Endothelial cell of umbilical vein (primary cell): ENCODE results near the gene ACP2. TPM values are rescaled to one million over a fixed set of nuclear protein-coding genes. Genes with fewer than 3 reads are reported as not detected.

Experiments
- BruUV-seq: library from RNA; stranded (reverse); fragments of 400-500 nt; replicated peaks from 2 replicates; lab custom pipeline; 2021; lab: Mats Ljungman, UMichigan
- CTCF ChIA-PET: fragments of 300-600, 350-600 bp; sonication (Branson Sonifier 250); formaldehyde crosslinking; loops from one replicate; lab custom pipeline; 2021; ENCODE audit warnings: antibody characterized with exemption, inconsistent platforms; lab: Charles Lee
- POLR2A ChIA-PET: fragments of 300-600, 350-600 bp; sonication (Branson Sonifier 250); formaldehyde crosslinking; loops from one replicate; lab custom pipeline; 2021; ENCODE audit warnings: antibody characterized with exemption, inconsistent platforms; lab: Charles Lee
- DNase-seq: peaks from one replicate; pipeline ENCODE4 v3.0.0-alpha.2; 2011; ENCODE audit warnings: low read depth, low spot score
- FAIRE-seq: peaks from 2 replicates; lab custom pipeline; 2011; peaks lifted over from hg19 to GRCh38; lab: Jason Lieb, UNC
- H2AFZ ChIP-seq: 2 replicates; pipeline ENCODE4 v1.6.0; 2012; ENCODE audit warnings: low read depth, low read length, control low read depth, inconsistent platforms
- H3K27ac ChIP-seq: 2 replicates; pipeline ENCODE4 v1.5.1; 2011; ENCODE audit warnings: low read depth, mild to moderate bottlenecking, control low read depth, low read length, moderate library complexity; ENCODE audit not compliant: insufficient read depth
- H3K27me3 ChIP-seq, 2 experiments: 2 replicates each; pipeline versions ENCODE4 v1.6.0 to v1.6.1; 2011; ENCODE audit warnings: low read length in 2 of 2, mixed read lengths in 1 of 2; ENCODE audit not compliant: control insufficient read depth in 2 of 2, insufficient read depth in 2 of 2
- H3K36me3 ChIP-seq, 2 experiments: 2 replicates in 1 of 2; 3 replicates in 1 of 2; pipeline ENCODE4 v1.5.1; 2011; ENCODE audit warnings: low read length in 2 of 2, mild to moderate bottlenecking in 1 of 2, moderate library complexity in 1 of 2; ENCODE audit not compliant: control insufficient read depth in 2 of 2, insufficient read depth in 2 of 2; ENCODE audit errors: extremely low read depth in 1 of 2
- H3K4me1 ChIP-seq: 3 replicates; pipeline ENCODE4 v1.5.1; 2011; ENCODE audit warnings: mild to moderate bottlenecking, low read length; ENCODE audit not compliant: control insufficient read depth, insufficient read depth; ENCODE audit errors: extremely low read depth
- H3K4me2 ChIP-seq: 2 replicates; pipeline ENCODE4 v1.6.1; 2011; ENCODE audit warnings: low read length, control low read depth, mixed read lengths; ENCODE audit not compliant: insufficient read depth
- H3K4me3 ChIP-seq, 3 experiments: fragments of 200-600 bp in 1 of 3; sonication (generic), shearing (Covaris generic) in 1 of 3; replicated peaks in 1 of 3; 2 replicates each; pipeline ENCODE4 v1.5.1; 2011 to 2016; ENCODE audit warnings: control low read depth in 3 of 3, low read length in 3 of 3, mild to moderate bottlenecking in 2 of 3, inconsistent platforms in 1 of 3, low read depth in 1 of 3, moderate library complexity in 1 of 3; ENCODE audit not compliant: insufficient read depth in 1 of 3
- H3K79me2 ChIP-seq: 2 replicates; pipeline ENCODE4 v1.6.0; 2012; ENCODE audit warnings: low read length, inconsistent platforms; ENCODE audit not compliant: control insufficient read depth, insufficient read depth
- H3K9ac ChIP-seq: replicated peaks from 2 replicates; pipeline ENCODE3; 2011; ENCODE audit warnings: low read length, control low read depth; ENCODE audit not compliant: insufficient read depth; ENCODE audit errors: extremely low read depth
- H3K9me1 ChIP-seq: replicated peaks from 3 replicates; pipeline ENCODE4 v1.6.0; 2011; ENCODE audit warnings: mild to moderate bottlenecking, low read length; ENCODE audit not compliant: control insufficient read depth, insufficient read depth; ENCODE audit errors: extremely low read depth
- H3K9me3 ChIP-seq: replicated peaks from 2 replicates; pipeline ENCODE4 v1.5.1; 2012; ENCODE audit warnings: low read length, inconsistent platforms; ENCODE audit not compliant: control insufficient read depth, insufficient read depth
- H4K20me1 ChIP-seq: replicated peaks from 2 replicates; pipeline ENCODE3; 2011; ENCODE audit warnings: mild to moderate bottlenecking, low read length; ENCODE audit not compliant: control insufficient read depth, insufficient read depth; ENCODE audit errors: extremely low read depth
- EZH2 ChIP-seq: IDR thresholded peaks from 2 replicates; pipeline ENCODE4 v1.6.1; 2012; ENCODE audit warnings: borderline replicate concordance, low read depth, mild to moderate bottlenecking, moderate library complexity, low read length, inconsistent platforms; ENCODE audit not compliant: severe bottlenecking
- FOS ChIP-seq: IDR thresholded peaks from 2 replicates; pipeline ENCODE4 v1.6.1; 2011; ENCODE audit warnings: mild to moderate bottlenecking, low read length, moderate library complexity, borderline replicate concordance; ENCODE audit not compliant: insufficient read depth
- GATA2 ChIP-seq: IDR thresholded peaks from 2 replicates; pipeline ENCODE4 v1.7.0; 2011; ENCODE audit warnings: low read depth, mild to moderate bottlenecking, moderate library complexity, mixed read lengths, low read length; ENCODE audit not compliant: insufficient read length, insufficient read depth
- JUN ChIP-seq: IDR thresholded peaks from 2 replicates; pipeline ENCODE4 v1.6.1; 2011; ENCODE audit warnings: borderline replicate concordance, low read depth; ENCODE audit not compliant: insufficient read length, insufficient read depth
- MYC ChIP-seq: IDR thresholded peaks from one replicate; pipeline ENCODE4 v1.6.1; 2011; ENCODE audit warnings: mild to moderate bottlenecking, low read depth, low read length
- POLR2A ChIP-seq: IDR thresholded peaks from 2 replicates; pipeline ENCODE4 v1.6.1; 2012; ENCODE audit warnings: low read depth, mild to moderate bottlenecking, control low read depth, low read length
- POLR2AphosphoS5 ChIP-seq: IDR thresholded peaks from 2 replicates; pipeline ENCODE4 v1.6.1; 2012; ENCODE audit warnings: low read depth, mild to moderate bottlenecking, control low read depth, low read length, moderate library complexity; ENCODE audit not compliant: insufficient read depth
- dilution Hi-C: fragments of 300-500 bp; cut with MboI; formaldehyde crosslinking; loops from one replicate; pipeline ENCODE4 v1.15.0; 2019; ENCODE audit warnings: low sequenced_read_pairs; ENCODE audit not compliant: extremely low pct_ligation_motif_present
- intact Hi-C: fragments of 100-400 bp; cut with micrococcal nuclease; formaldehyde crosslinking; loops from one replicate; pipeline ENCODE4 v1.10.0; 2022
- polyA plus RNA-seq, 4 experiments: library from polyadenylated mRNA; depleted of rRNA in 3 of 4; stranded (reverse) in 3 of 4; unstranded in 1 of 4; fragments of >200 nt; gene quantifications; 2 replicates each; pipeline versions ENCODE4 v1.2.1 to v1.2.3, GENCODE V29; 2011 to 2012; ENCODE audit warnings: missing spikeins in 1 of 4
- total RNA-seq: library from RNA; stranded (reverse); gene quantifications from 2 replicates; pipeline ENCODE4 v1.2.3, GENCODE V29; 2021
- TF ChIP-seq, protein P1 (sequence below), 2 donors: IDR thresholded peaks; 1 replicate in 1 of 2; 2 replicates in 1 of 2; pipeline ENCODE4 v1.5.1; 2011; ENCODE audit warnings: low read length in 2 of 2, mild to moderate bottlenecking in 2 of 2, moderate library complexity in 2 of 2, control low read depth in 1 of 2, inconsistent platforms in 1 of 2, low read depth in 1 of 2; ENCODE audit not compliant: insufficient read depth in 1 of 2; ENCODE audit errors: extremely low read depth in 1 of 2
- TF ChIP-seq, protein P2 (sequence below): IDR thresholded peaks from 2 replicates; pipeline ENCODE4 v1.6.1; 2011; ENCODE audit not compliant: insufficient read depth, insufficient read length

The ACP2 gene
- total and polyA plus RNA-seq, 2 donors (not counting 3 experiments of a cell fraction or from before 2014, with no cell fraction given), result 35.6 to 49.2 TPM

DNA sequence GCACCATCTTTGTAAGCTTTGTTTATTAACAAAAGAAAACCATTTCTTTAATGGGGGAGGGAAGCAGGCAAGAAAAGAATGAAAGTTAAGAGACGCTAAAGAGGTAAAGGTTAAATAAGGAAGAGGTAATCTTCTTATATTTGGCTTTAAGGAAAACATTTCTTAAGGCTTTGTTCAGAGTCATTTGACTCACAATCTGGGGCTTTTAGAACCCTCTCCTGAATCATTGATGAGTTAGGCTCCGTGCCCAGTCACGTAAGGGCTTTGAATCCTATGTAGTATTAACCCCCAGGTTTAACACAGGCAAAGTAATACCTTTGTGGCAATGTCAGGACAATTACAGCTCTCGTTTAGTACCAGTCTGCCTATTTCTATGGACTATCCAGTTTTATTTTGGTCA, 47.4 kb upstream of the ACP2 start:
- intact Hi-C loops, result no loop called here

DNA sequence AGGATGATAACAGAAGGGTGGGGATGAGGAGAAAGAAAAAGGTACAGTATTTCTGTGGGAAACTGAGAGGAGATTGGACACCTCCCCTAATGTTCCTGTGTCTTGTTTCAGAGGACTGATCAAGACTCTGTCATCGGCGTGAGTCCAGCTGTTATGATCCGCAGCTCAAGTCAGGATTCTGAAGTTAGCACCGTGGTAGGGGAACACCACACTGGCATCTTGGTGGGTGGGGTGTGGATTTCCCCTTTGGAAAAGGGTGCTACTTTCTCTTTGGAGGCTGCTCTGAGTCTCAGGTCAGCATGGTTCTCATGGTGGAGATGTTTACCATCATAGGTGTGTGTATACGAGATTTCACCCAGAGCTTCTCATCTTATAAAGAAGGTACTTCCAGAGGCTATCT, 46.8 kb upstream of the ACP2 start:
- Histone ChIP-seq H3K36me3 (peaks cover 12 to 29% of the 10 kb centered on the region in 2 experiments), H3K4me1 (no peaks in the 10 kb centered on the region), H3K4me3 (no peak overlapping the region), H2AFZ (no peak overlapping the region), H3K9me1 (no peaks in the 10 kb centered on the region), H3K4me2 (no peak overlapping the region), H3K27me3 (no peaks in the 10 kb centered on the region), H3K79me2 (no peaks in the 10 kb centered on the region), H3K9ac (no peak overlapping the region), H3K27ac (no peak overlapping the region), H4K20me1 (no peaks in the 10 kb centered on the region), H3K9me3 (no peaks in the 10 kb centered on the region)
- intact Hi-C loops, result no loop called here
- dilution Hi-C loops, result no loop called here
- TF ChIP-seq POLR2AphosphoS5 (no peak), JUN (no peak), MYC (no peak), FOS (no peak), POLR2A (no peak), GATA2 (no peak), EZH2 (no peak)
- TF ChIP-seq, protein P1, sequence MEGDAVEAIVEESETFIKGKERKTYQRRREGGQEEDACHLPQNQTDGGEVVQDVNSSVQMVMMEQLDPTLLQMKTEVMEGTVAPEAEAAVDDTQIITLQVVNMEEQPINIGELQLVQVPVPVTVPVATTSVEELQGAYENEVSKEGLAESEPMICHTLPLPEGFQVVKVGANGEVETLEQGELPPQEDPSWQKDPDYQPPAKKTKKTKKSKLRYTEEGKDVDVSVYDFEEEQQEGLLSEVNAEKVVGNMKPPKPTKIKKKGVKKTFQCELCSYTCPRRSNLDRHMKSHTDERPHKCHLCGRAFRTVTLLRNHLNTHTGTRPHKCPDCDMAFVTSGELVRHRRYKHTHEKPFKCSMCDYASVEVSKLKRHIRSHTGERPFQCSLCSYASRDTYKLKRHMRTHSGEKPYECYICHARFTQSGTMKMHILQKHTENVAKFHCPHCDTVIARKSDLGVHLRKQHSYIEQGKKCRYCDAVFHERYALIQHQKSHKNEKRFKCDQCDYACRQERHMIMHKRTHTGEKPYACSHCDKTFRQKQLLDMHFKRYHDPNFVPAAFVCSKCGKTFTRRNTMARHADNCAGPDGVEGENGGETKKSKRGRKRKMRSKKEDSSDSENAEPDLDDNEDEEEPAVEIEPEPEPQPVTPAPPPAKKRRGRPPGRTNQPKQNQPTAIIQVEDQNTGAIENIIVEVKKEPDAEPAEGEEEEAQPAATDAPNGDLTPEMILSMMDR (IDR thresholded peaks at IDR 0.05; ENCODE audit: extremely low read depth in 1 of 2, insufficient read depth in 1 of 2, low read depth in 1 of 2, low read length in 2 of 2), result no peak
- TF ChIP-seq, protein P2, sequence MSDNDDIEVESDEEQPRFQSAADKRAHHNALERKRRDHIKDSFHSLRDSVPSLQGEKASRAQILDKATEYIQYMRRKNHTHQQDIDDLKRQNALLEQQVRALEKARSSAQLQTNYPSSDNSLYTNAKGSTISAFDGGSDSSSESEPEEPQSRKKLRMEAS, result no peak
- no peak for DNase-seq
- CTCF ChIA-PET, result interaction anchor here (0.9 to 2.1 kb wide), 2 partner anchors 11 to 59 kb away, joined by 3 to 8 read pairs; no protein-coding TSS in a partner anchor
- BruUV-seq, result no TSS peak
- POLR2A ChIA-PET, result interaction anchor here (0.7 kb wide), 1 partner anchor 155 kb away, joined by 3 read pairs; no protein-coding TSS in a partner anchor
- no peak for FAIRE-seq

More for the DNA sequence above, 47.4 kb upstream of the ACP2 start:
- ChIA-PET CTCF (interaction anchor here (0.9 to 2.1 kb wide), 2 partner anchors 11 to 59 kb away, joined by 3 to 8 read pairs; no protein-coding TSS in a partner anchor), POLR2A (interaction anchor here (0.6 to 0.7 kb wide), 2 partner anchors 155 to 877 kb away, joined by 3 to 4 read pairs; no protein-coding TSS in a partner anchor)
- BruUV-seq, result no TSS peak
- FAIRE-seq (no peak), DNase-seq (no peak)
- no peaks in the 10 kb centered on the region for H4K20me1 ChIP-seq
- no peak overlapping the region for H2AFZ ChIP-seq
- H3K4me2 ChIP-seq, result no peak overlapping the region
- no peaks in the 10 kb centered on the region for H3K9me3 ChIP-seq
- no peaks in the 10 kb centered on the region for H3K9me1 ChIP-seq
- dilution Hi-C loops, result no loop called here
- no peaks in the 10 kb centered on the region for H3K4me1 ChIP-seq
- H3K79me2 ChIP-seq, result no peaks in the 10 kb centered on the region
- TF ChIP-seq MYC, result no peak
- TF ChIP-seq POLR2A, result no peak
- no peak for TF ChIP-seq FOS
- TF ChIP-seq POLR2AphosphoS5, result no peak
- TF ChIP-seq, protein P1 (IDR thresholded peaks at IDR 0.05; ENCODE audit: extremely low read depth in 1 of 2, insufficient read depth in 1 of 2, low read depth in 1 of 2, low read length in 2 of 2), result no peak
- peaks cover 12 to 24% of the 10 kb centered on the region in 2 experiments for H3K36me3 ChIP-seq
- no peak overlapping the region for H3K9ac ChIP-seq
- H3K27me3 ChIP-seq, result no peaks in the 10 kb centered on the region
- no peak overlapping the region for H3K27ac ChIP-seq
- H3K4me3 ChIP-seq, result no peak overlapping the region
